Endothelial cell of coronary artery (primary cell): Measurements from ENCODE around the gene CNN2. TPM values are rescaled to one million over a fixed set of nuclear protein-coding genes. Genes with fewer than 3 reads are reported as not detected.

Experiments
- total RNA-seq: library from RNA; depleted of rRNA; stranded (reverse); fragments of >200 nt; gene quantifications from 2 replicates; pipeline ENCODE4 v1.2.3, GENCODE V29; 2014

CNN2 gene
- 187 and 190 TPM in 2 replicates for total RNA-seq

DNA sequence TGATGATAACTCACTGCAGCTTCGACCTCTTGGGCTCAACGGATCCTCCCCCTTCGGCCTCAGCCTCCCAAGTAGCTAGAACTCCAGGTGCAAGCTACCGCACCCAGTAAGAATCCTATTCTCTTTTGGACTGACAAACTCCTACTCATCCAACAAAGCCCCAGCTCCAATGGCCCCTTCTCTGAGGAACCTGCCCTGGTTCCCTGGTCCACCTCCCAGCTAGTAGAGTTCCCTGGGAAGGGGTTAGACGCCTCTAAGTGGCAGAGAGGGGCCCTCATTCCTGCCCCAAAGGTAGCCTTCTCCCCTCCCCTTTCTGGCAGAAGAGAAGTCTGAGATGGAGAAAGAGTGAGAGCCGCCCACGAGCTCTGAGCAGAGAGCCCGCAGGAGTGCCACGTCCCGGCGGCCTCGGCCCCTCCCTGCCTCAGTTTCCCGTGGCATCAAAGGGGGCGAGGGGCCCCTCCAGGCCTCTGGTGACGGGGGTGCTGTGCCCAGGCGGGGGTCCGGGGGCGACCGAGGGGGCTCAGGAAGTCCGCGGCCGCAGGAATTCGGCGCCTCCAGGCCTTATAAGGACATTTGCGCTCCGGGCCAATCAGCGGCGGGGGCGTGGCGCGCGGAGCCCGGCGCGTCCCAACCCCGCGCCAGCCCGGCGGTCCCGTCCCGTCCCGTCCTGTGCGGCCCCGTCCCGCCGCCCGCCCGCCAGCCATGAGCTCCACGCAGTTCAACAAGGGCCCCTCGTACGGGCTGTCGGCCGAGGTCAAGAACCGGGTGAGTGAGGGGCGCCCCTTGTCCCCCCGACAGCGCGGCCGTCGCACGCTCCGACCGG, at the start of gene CNN2:
TSS of gene CNN2 (plus strand) at position 649 of the 823 bp plus-strand sequence. CDS start at position 703, 54 bp downstream.

GRCh38 chr19:984165-984967, 42.0 kb upstream of the CNN2 start, which contains the start of gene WDR18:
TSS of gene WDR18 (plus strand) at chr19:984345. CDS start at chr19:984354, 9 bp downstream.

DNA sequence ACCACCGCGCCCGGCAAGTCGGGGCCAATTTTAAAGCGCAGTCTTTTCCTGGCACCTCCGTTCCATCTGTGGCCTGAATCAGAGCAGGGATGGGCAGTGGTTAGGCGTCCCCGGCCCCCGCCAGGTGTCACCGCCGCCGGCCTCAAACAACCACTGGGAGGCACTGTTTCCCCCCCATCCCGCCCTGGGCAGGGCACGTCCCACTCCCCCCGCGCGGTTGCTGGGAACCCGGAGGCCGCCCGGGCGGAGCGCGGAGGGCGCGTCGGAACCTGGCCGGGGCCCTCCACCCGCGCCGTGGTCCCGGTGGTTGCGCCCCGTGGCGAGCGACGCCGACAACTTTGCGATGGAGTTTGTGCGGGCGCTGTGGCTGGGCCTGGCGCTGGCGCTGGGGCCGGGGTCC, 26.3 kb upstream of the CNN2 start, which contains the start of gene GRIN3B:
TSS of gene GRIN3B (plus strand) at position 325 of the 400 bp plus-strand sequence. CDS start at position 344, 19 bp downstream.

GRCh38 chr19:1020868-1021425, 5.5 kb upstream of the CNN2 start, which contains the start of gene TMEM259:
TSS of gene TMEM259 (minus strand) at chr19:1021123. CDS start at chr19:1020996, 127 bp downstream.

DNA sequence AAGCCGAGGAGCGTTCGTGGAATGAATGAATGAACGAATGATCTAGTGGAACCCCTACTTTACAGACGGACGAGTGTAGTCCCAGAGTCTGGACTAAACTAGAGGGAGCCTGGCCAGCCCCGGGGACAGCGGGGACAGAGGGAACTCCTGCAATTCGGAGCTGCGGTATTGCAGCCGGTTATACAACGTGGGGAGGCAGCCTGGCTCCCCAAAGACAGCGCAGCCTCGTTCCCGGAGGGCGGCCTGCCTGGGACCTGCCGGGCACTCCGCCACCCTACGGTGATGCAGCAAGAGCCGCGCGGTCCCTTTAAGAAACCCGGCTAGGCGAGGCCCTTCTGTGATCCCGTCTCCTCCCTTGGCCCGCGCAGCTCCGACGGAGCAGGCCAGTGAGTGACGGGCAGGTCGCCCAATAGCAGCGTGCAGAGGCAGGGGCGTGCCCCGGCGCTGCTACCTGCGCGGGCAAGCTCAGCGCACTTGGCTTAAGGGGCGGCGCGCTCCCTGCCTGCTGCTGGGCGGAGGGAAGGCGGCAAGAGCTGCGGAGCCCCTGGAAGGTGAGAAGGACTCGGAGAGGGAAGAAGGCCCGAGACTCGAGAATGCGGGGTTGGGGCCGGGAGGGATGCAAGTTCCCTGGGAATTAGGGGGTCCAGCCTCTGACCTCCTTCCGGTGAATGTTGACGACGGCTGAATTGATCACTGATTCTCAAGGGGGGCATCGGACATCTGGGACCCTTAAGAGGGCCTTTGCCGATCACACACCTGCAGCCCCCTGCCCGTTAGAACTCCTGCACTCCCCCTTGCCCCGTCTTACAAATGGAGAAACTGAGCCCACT, 13.5 kb downstream of the CNN2 start, which contains the start of gene ABCA7:
TSS of gene ABCA7 (plus strand) at position 462 of the 830 bp plus-strand sequence. CDS start 1,255 bp downstream, outside the sequence.

DNA sequence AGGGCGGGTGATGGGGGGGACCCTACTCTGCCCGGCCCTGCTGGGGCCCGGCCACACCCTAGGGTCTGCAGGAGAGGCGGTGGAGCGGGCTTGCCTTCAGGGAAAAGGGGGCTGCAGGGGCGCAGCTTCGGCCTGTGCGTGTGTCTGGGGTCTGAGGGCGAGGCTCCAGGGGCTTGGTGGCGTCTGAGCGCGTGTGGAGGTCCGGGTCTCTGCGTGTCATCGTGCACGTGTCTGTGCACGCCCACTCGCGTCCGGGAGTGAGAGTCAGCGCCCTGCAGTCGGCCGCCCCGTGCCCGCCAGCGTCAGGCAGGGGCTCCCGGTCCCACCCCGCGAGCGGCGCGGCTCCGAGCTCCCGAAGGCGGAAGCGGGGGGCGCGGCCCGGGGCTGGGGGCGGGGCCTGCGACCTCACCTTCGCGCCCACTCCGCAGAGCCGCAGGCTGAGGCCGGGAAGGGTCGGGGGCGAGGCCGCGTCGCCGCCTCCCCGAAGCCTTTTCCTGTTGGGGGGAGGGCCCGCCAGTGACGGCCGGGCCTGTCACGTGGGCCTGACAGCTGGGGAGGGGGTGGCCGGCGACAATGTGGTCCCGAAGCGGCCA, 40.4 kb downstream of the CNN2 start, which contains the start of gene ARHGAP45:
TSS of gene ARHGAP45 (plus strand) at position 420 of the 593 bp plus-strand sequence. CDS start 239 bp downstream, outside the sequence.

Other genes starting within 250 kb of the CNN2 start
- gene PTBP1, start 229.2 kb upstream of the CNN2 start, total RNA-seq: 129 and 144 TPM in 2 replicates
- gene PLPPR3, start 204.7 kb upstream of the CNN2 start, total RNA-seq: 0.19 and 0.36 TPM in 2 replicates
- gene AZU1, start 198.8 kb upstream of the CNN2 start, total RNA-seq: not detected in 2 replicates
- gene PRTN3, start 185.6 kb upstream of the CNN2 start, total RNA-seq: not detected in 2 replicates
- gene ELANE, start 174.3 kb upstream of the CNN2 start, total RNA-seq: not detected in 2 replicates
- 0.28 and 1.4 TPM in 2 replicates for gene CFD, start 166.9 kb upstream of the CNN2 start, total RNA-seq
- gene MED16, start 133.4 kb upstream of the CNN2 start, total RNA-seq: 25.1 and 27.3 TPM in 2 replicates
- not detected in 2 replicates for gene RNU6-9, start 133.1 kb upstream of the CNN2 start, total RNA-seq
- gene R3HDM4, start 113.4 kb upstream of the CNN2 start, total RNA-seq: 18.2 and 23.4 TPM in 2 replicates
- not detected in 2 replicates for gene KISS1R, start 109.3 kb upstream of the CNN2 start, total RNA-seq
- gene ARID3A, start 100.6 kb upstream of the CNN2 start, total RNA-seq: 4.9 and 8.7 TPM in 2 replicates
- gene WDR18, start 42.3 kb upstream of the CNN2 start, total RNA-seq: 141 and 143 TPM in 2 replicates
- gene GRIN3B, start 26.2 kb upstream of the CNN2 start, total RNA-seq: 0.19 and 0.27 TPM in 2 replicates
- gene TMEM259, start 5.5 kb upstream of the CNN2 start, total RNA-seq: 48.3 and 59.8 TPM in 2 replicates
- not detected in 2 replicates for gene RNU6-2, start 5.1 kb upstream of the CNN2 start, total RNA-seq
- gene ABCA7, start 13.5 kb downstream of the CNN2 start, total RNA-seq: 4.0 and 4.8 TPM in 2 replicates
- gene ARHGAP45, start 40.6 kb downstream of the CNN2 start, total RNA-seq: 5.6 and 9.5 TPM in 2 replicates
- 101 and 122 TPM in 2 replicates for gene POLR2E, start 68.8 kb downstream of the CNN2 start, total RNA-seq
- 363 and 429 TPM in 2 replicates for gene GPX4, start 77.4 kb downstream of the CNN2 start, total RNA-seq
- gene SBNO2, start 147.7 kb downstream of the CNN2 start, total RNA-seq: 30.9 and 64.3 TPM in 2 replicates
- 88.2 and 94.2 TPM in 2 replicates for gene STK11, start 179.2 kb downstream of the CNN2 start, total RNA-seq
- gene CBARP, start 211.4 kb downstream of the CNN2 start, total RNA-seq: 1.3 and 1.6 TPM in 2 replicates
- 46.3 and 51.7 TPM in 2 replicates for gene ATP5F1D, start 215.1 kb downstream of the CNN2 start, total RNA-seq
- gene MIDN, start 222.0 kb downstream of the CNN2 start, total RNA-seq: 12.7 and 16.3 TPM in 2 replicates
- gene CIRBP, start 242.7 kb downstream of the CNN2 start, total RNA-seq: 76.5 and 167 TPM in 2 replicates
- gene FAM174C, start 248.9 kb downstream of the CNN2 start, total RNA-seq: 12.8 and 25.1 TPM in 2 replicates